ENCODE results near the gene WT1.

The WT1 gene

DNA sequence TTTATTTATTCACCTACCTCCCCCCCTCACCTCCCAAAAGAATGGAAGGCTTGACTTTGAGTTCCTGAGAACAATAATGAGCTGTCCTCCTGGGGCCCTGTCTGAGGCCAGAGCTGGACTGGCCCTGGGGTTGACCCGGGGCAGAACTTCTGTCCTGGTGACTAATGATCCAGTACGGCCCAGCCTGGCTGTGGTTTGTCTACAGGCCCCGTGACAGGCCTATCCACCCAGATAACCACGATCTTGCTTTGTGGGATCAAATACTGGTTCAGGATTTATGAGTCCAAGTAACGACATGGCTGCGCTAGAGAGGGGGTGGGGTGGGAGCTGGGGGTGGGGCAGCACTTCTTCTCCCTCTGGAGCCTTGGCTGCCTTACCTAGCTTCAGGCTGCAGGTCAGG lies 81.5 kb downstream of the WT1 start:
- Histone ChIP-seq H3K27me3 (ENCODE audit: insufficient read depth, low read length, poor library complexity) (no peaks in the 10 kb centered on the region), H2BK5ac (ENCODE audit: low read length) (no peak overlapping the region), H3K4me3 (ENCODE audit: low read length) (no peak overlapping the region), H3K9ac (ENCODE audit: low read length) (no peak overlapping the region), H3K56ac (ENCODE audit: low read length) (no peak overlapping the region), H4K5ac (ENCODE audit: low read length) (no peak overlapping the region), H3K27ac (ENCODE audit: low read depth, low read length) (no peak overlapping the region), H3K4ac (ENCODE audit: low read depth, low read length) (no peak overlapping the region), H3K36me3 (ENCODE audit: control insufficient read depth, insufficient read depth, low read length) (no peaks in the 10 kb centered on the region), H2AK5ac (ENCODE audit: low read length) (no peak overlapping the region), H4K8ac (ENCODE audit: low read depth, low read length) (no peak overlapping the region), H2BK15ac (replicated peaks; ENCODE audit: low read depth) (no peak overlapping the region), H3K4me2 (ENCODE audit: low read length) (no peak overlapping the region), H3K23ac (ENCODE audit: low read length) (no peak overlapping the region), H2BK120ac (ENCODE audit: low read depth, low read length) (no peak overlapping the region), H3K79me1 (ENCODE audit: low read length) (no peaks in the 10 kb centered on the region), H3K18ac (ENCODE audit: low read length) (no peak overlapping the region), H3K79me2 (ENCODE audit: control insufficient read depth, insufficient read depth, low read length) (no peaks in the 10 kb centered on the region), H3K4me1 (ENCODE audit: control insufficient read depth, low read depth, low read length) (no peaks in the 10 kb centered on the region)
- DNase-seq = no peak
- no CpG with 5 or more reads among the region's 6 CpGs for WGBS (ENCODE audit: extremely low coverage, insufficient coverage, low lambda C conversion rate)

DNA sequence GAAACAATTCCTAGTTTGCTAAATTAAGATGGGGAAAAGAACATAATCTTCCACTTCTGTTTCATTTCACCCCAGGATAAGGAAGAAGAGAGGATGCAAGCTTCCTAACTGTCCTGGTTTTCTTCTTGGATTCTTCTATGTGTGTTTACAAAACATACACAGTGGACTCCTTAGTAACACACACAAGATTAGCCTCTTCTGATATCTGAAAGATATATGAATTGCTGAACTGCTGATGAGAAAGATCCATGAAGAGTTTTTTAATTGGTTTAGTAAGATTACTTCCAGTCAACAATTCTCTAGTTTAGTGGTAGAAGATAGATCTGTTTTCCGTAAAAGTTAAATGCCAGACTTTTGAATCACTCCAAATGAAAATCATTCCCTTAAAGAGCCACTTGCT lies 86.8 kb downstream of the WT1 start:
- Histone ChIP-seq H2BK15ac (replicated peaks; ENCODE audit: low read depth) (no peak overlapping the region), H3K23ac (ENCODE audit: low read length) (no peak overlapping the region), H2BK5ac (ENCODE audit: low read length) (no peak overlapping the region), H3K36me3 (ENCODE audit: control insufficient read depth, insufficient read depth, low read length) (no peaks in the 10 kb centered on the region), H3K4me3 (ENCODE audit: low read length) (no peak overlapping the region), H2BK120ac (ENCODE audit: low read depth, low read length) (no peak overlapping the region), H2AK5ac (ENCODE audit: low read length) (no peak overlapping the region), H4K5ac (ENCODE audit: low read length) (no peak overlapping the region), H3K27ac (ENCODE audit: low read depth, low read length) (no peak overlapping the region), H3K4ac (ENCODE audit: low read depth, low read length) (no peak overlapping the region), H3K79me1 (ENCODE audit: low read length) (no peaks in the 10 kb centered on the region), H3K4me1 (ENCODE audit: control insufficient read depth, low read depth, low read length) (no peaks in the 10 kb centered on the region), H4K8ac (ENCODE audit: low read depth, low read length) (no peak overlapping the region), H3K79me2 (ENCODE audit: control insufficient read depth, insufficient read depth, low read length) (no peaks in the 10 kb centered on the region), H3K4me2 (ENCODE audit: low read length) (no peak overlapping the region), H3K56ac (ENCODE audit: low read length) (no peak overlapping the region), H3K27me3 (ENCODE audit: insufficient read depth, low read length, poor library complexity) (no peaks in the 10 kb centered on the region), H3K18ac (ENCODE audit: low read length) (no peak overlapping the region), H3K9ac (ENCODE audit: low read length) (no peak overlapping the region)
- no CpG with 5 or more reads among the region's 1 CpG for WGBS (ENCODE audit: extremely low coverage, insufficient coverage, low lambda C conversion rate)
- no peak for DNase-seq

DNA sequence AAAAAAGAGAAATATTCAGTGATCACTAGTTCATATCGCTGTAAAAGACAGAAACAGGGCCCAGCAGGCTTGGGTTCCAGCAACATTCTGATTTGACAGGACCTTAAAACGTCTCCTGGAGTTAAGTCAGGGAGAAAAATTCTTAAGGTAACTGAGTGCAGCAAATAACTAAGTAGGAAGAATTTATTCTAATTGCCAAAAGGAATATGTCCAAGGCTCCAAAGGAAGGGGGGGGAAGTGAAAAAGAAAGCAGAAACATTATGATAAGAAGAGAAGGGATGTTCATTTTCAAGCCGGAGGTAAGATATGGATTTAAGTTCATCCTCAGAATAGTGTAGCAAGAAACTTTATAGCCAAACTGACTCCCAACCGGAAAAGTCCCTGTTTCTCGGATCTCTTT lies 90.4 kb downstream of the WT1 start:
- H2BK120ac ChIP-seq (ENCODE audit: low read depth, low read length) = no peak overlapping the region
- H4K5ac ChIP-seq (ENCODE audit: low read length) = no peak overlapping the region
- H3K79me2 ChIP-seq (ENCODE audit: control insufficient read depth, insufficient read depth, low read length) = no peaks in the 10 kb centered on the region
- H3K9ac ChIP-seq (ENCODE audit: low read length) = no peak overlapping the region
- no peaks in the 10 kb centered on the region for H3K36me3 ChIP-seq (ENCODE audit: control insufficient read depth, insufficient read depth, low read length)
- no peak overlapping the region for H3K4me3 ChIP-seq (ENCODE audit: low read length)
- no peaks in the 10 kb centered on the region for H3K4me1 ChIP-seq (ENCODE audit: control insufficient read depth, low read depth, low read length)
- no peak overlapping the region for H3K18ac ChIP-seq (ENCODE audit: low read length)
- H3K4ac ChIP-seq (ENCODE audit: low read depth, low read length) = no peak overlapping the region
- no peak overlapping the region for H2BK15ac ChIP-seq (replicated peaks; ENCODE audit: low read depth)
- no peaks in the 10 kb centered on the region for H3K79me1 ChIP-seq (ENCODE audit: low read length)
- H2AK5ac ChIP-seq (ENCODE audit: low read length) = no peak overlapping the region
- no peaks in the 10 kb centered on the region for H3K27me3 ChIP-seq (ENCODE audit: insufficient read depth, low read length, poor library complexity)
- no peak overlapping the region for H3K56ac ChIP-seq (ENCODE audit: low read length)
- H3K23ac ChIP-seq (ENCODE audit: low read length) = no peak overlapping the region
- H3K27ac ChIP-seq (ENCODE audit: low read depth, low read length) = no peak overlapping the region
- DNase-seq = no peak
- no CpG with 5 or more reads among the region's 5 CpGs for WGBS (ENCODE audit: extremely low coverage, insufficient coverage, low lambda C conversion rate)
- H3K4me2 ChIP-seq (ENCODE audit: low read length) = no peak overlapping the region
- H2BK5ac ChIP-seq (ENCODE audit: low read length) = no peak overlapping the region
- no peak overlapping the region for H4K8ac ChIP-seq (ENCODE audit: low read depth, low read length)

DNA sequence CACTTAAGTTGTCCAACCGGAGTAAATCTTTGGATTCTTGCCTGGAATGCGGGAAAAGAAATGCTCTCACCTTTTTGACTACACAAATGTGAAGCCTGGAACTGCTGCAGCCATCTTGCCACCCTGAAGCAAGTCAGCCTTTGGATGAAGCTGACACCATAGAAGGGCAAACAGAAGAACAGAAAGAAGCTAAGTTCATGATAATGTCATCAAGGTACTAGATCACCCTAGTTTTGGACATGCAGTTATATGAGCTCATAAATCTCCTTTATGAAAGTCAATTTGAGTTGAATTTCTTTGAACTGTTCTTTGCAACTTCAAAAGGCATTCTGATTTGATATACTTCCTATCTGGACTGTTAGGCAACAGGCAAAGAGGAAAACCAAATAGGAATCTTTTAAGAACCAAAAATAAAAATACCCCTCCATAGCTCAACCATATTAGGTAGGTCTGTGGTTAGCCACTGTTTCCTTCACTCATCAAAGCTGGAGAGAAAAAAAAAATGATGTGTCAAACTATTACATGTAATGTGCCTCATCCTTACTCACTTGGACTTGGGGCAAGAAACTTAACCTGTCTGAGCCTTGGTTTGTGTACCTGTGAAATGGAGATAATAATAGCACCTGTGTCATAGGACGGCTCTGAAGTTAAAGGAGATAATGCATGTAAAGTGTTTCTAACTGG lies 91.9 kb downstream of the WT1 start:
- Histone ChIP-seq H3K4me1 (ENCODE audit: control insufficient read depth, low read depth, low read length) (no peaks in the 10 kb centered on the region), H3K27me3 (ENCODE audit: insufficient read depth, low read length, poor library complexity) (no peaks in the 10 kb centered on the region), H2BK120ac (ENCODE audit: low read depth, low read length) (no peak overlapping the region), H3K36me3 (ENCODE audit: control insufficient read depth, insufficient read depth, low read length) (no peaks in the 10 kb centered on the region), H3K4ac (ENCODE audit: low read depth, low read length) (no peak overlapping the region), H3K18ac (ENCODE audit: low read length) (no peak overlapping the region), H2AK5ac (ENCODE audit: low read length) (no peak overlapping the region), H4K8ac (ENCODE audit: low read depth, low read length) (no peak overlapping the region), H4K5ac (ENCODE audit: low read length) (no peak overlapping the region), H3K9ac (ENCODE audit: low read length) (no peak overlapping the region), H3K4me2 (ENCODE audit: low read length) (no peak overlapping the region), H3K79me2 (ENCODE audit: control insufficient read depth, insufficient read depth, low read length) (no peaks in the 10 kb centered on the region), H3K4me3 (ENCODE audit: low read length) (no peak overlapping the region), H3K23ac (ENCODE audit: low read length) (no peak overlapping the region), H3K56ac (ENCODE audit: low read length) (no peak overlapping the region), H2BK15ac (replicated peaks; ENCODE audit: low read depth) (no peak overlapping the region), H2BK5ac (ENCODE audit: low read length) (no peak overlapping the region), H3K79me1 (ENCODE audit: low read length) (no peaks in the 10 kb centered on the region), H3K27ac (ENCODE audit: low read depth, low read length) (no peak overlapping the region)
- DNase-seq = no peak
- no CpG with 5 or more reads among the region's 3 CpGs for WGBS (ENCODE audit: extremely low coverage, insufficient coverage, low lambda C conversion rate)

DNA sequence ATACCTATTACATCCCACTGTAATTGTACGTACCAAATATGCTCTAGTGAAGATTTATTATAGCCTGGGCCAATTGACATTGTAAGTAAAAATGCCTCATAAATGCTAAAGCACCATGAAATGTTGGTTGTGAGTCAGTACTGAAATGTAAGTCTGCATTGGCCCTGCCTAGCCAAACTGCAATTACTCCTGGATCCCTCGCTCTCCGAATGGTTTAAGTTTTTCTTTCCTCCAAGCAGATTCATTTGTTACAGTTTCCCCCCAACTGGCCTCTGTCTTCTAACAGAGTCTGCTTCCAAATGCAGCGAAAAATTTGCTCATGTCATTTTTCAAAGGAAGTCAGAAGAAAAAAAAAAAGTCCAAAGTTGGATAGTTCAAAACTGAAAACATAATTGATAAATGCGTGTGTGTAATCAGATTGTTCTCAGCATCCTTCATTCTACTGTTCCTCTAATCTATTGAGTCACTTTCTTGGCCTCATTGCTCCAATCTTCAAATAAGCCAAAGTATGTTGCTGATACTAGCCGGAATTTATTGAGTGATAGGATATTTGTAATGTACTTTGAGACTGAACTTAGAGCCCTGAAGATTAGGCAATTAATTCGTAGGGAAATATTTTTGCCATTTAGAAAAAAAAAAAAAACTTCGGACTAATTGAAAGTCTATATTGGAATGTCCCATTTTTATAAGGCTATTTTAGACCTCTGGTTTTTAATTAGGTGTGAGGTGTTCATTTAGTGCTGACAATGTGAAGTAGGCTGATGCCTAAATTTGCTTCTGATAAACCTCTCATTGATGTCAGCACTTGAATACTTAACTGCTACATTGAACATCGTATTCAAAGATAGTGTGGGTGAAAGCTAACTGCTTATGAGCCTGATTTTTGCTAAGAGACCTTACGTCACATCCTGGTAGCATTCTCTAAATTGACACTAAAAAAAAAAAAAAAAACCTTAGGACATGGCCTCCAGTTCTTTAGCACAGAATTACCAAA lies 93.4 kb downstream of the WT1 start:
- Histone ChIP-seq H2BK120ac (ENCODE audit: low read depth, low read length) (no peak overlapping the region), H2BK5ac (ENCODE audit: low read length) (no peak overlapping the region), H3K9ac (ENCODE audit: low read length) (no peak overlapping the region), H4K8ac (ENCODE audit: low read depth, low read length) (no peak overlapping the region), H3K27ac (ENCODE audit: low read depth, low read length) (no peak overlapping the region), H3K4me1 (ENCODE audit: control insufficient read depth, low read depth, low read length) (no peaks in the 10 kb centered on the region), H3K79me1 (ENCODE audit: low read length) (no peaks in the 10 kb centered on the region), H3K4me3 (ENCODE audit: low read length) (no peak overlapping the region), H2AK5ac (ENCODE audit: low read length) (no peak overlapping the region), H3K79me2 (ENCODE audit: control insufficient read depth, insufficient read depth, low read length) (no peaks in the 10 kb centered on the region), H3K4ac (ENCODE audit: low read depth, low read length) (no peak overlapping the region), H3K36me3 (ENCODE audit: control insufficient read depth, insufficient read depth, low read length) (no peaks in the 10 kb centered on the region), H3K27me3 (ENCODE audit: insufficient read depth, low read length, poor library complexity) (no peaks in the 10 kb centered on the region), H4K5ac (ENCODE audit: low read length) (no peak overlapping the region), H3K4me2 (ENCODE audit: low read length) (no peak overlapping the region), H2BK15ac (replicated peaks; ENCODE audit: low read depth) (no peak overlapping the region), H3K56ac (ENCODE audit: low read length) (no peak overlapping the region), H3K23ac (ENCODE audit: low read length) (no peak overlapping the region), H3K18ac (ENCODE audit: low read length) (no peak overlapping the region)
- no CpG with 5 or more reads among the region's 10 CpGs for WGBS (ENCODE audit: extremely low coverage, insufficient coverage, low lambda C conversion rate)
- DNase-seq = no peak
